RWPE2 (cell line): ENCODE measurements around the gene ABL2.

ENCODE experiments used
- ATAC-seq: fragments of 200-7000 bp; cut with Tn5 transposase; 3 replicates; pipeline ENCODE4 v1.9.1; 2021; ENCODE audit warnings: low read depth
- DNase-seq: peaks from one replicate; pipeline ENCODE4 v3.0.0-alpha.2; 2020; ENCODE audit warnings: low spot score
- H3K27ac ChIP-seq: fragments of 450-650 bp; 2 replicates; pipeline ENCODE4 v1.5.1; 2017; ENCODE audit warnings: mild to moderate bottlenecking; ENCODE audit not compliant: poor library complexity, severe bottlenecking
- H3K27me3 ChIP-seq: fragments of 250-450 bp; sonication (Bioruptor Pico); 2 replicates; pipeline ENCODE4 v1.5.1; 2021; ENCODE audit warnings: mild to moderate bottlenecking, moderate library complexity; ENCODE audit not compliant: insufficient read depth, poor library complexity, severe bottlenecking
- H3K36me3 ChIP-seq: fragments of 250-450 bp; sonication (Bioruptor Pico); 2 replicates; pipeline ENCODE4 v1.5.1; 2020; ENCODE audit warnings: low read depth, mild to moderate bottlenecking, moderate library complexity
- H3K4me1 ChIP-seq: fragments of 250-450 bp; sonication (Bioruptor Pico); 2 replicates; pipeline ENCODE4 v1.5.1; 2021; ENCODE audit warnings: mild to moderate bottlenecking, moderate library complexity; ENCODE audit not compliant: insufficient read depth, poor library complexity, severe bottlenecking
- H3K4me3 ChIP-seq: fragments of 250-450 bp; sonication (Bioruptor Pico); 2 replicates; pipeline ENCODE4 v1.5.1; 2021; ENCODE audit warnings: mild to moderate bottlenecking, moderate library complexity; ENCODE audit not compliant: severe bottlenecking
- H3K9me3 ChIP-seq: fragments of 250-450 bp; sonication (Bioruptor Pico); 2 replicates; pipeline ENCODE4 v1.5.1; 2021; ENCODE audit warnings: mild to moderate bottlenecking, moderate library complexity; ENCODE audit not compliant: severe bottlenecking
- TF ChIP-seq, protein P1 (sequence below): fragments of 450-650 bp; IDR thresholded peaks from one replicate; pipeline ENCODE4 v1.5.1; 2017; ENCODE audit warnings: mild to moderate bottlenecking, moderate library complexity; ENCODE audit not compliant: poor library complexity, severe bottlenecking

Gene ABL2

GRCh38 chr1:179263121-179263520 is 33.6 kb upstream of the ABL2 start:
- ATAC-seq: no peak
- no peak overlapping the region for H3K4me3 ChIP-seq
- no peak overlapping the region for H3K27ac ChIP-seq
- no peaks in the 10 kb centered on the region for H3K27me3 ChIP-seq
- TF ChIP-seq, protein P1, sequence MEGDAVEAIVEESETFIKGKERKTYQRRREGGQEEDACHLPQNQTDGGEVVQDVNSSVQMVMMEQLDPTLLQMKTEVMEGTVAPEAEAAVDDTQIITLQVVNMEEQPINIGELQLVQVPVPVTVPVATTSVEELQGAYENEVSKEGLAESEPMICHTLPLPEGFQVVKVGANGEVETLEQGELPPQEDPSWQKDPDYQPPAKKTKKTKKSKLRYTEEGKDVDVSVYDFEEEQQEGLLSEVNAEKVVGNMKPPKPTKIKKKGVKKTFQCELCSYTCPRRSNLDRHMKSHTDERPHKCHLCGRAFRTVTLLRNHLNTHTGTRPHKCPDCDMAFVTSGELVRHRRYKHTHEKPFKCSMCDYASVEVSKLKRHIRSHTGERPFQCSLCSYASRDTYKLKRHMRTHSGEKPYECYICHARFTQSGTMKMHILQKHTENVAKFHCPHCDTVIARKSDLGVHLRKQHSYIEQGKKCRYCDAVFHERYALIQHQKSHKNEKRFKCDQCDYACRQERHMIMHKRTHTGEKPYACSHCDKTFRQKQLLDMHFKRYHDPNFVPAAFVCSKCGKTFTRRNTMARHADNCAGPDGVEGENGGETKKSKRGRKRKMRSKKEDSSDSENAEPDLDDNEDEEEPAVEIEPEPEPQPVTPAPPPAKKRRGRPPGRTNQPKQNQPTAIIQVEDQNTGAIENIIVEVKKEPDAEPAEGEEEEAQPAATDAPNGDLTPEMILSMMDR: no peak
- H3K9me3 ChIP-seq: no peaks in the 10 kb centered on the region
- no peak for DNase-seq
- no peaks in the 10 kb centered on the region for H3K36me3 ChIP-seq
- no peaks in the 10 kb centered on the region for H3K4me1 ChIP-seq

- H3K4me1 ChIP-seq: no peaks in the 10 kb centered on the region
- ATAC-seq: no peak
- no peak for DNase-seq
- no peaks in the 10 kb centered on the region for H3K27me3 ChIP-seq
- no peaks in the 10 kb centered on the region for H3K9me3 ChIP-seq
- TF ChIP-seq, protein P1: no peak
- H3K27ac ChIP-seq: no peak overlapping the region
- H3K4me3 ChIP-seq: no peak overlapping the region
- no peaks in the 10 kb centered on the region for H3K36me3 ChIP-seq
These were observed 32.7 kb upstream of the ABL2 start for GRCh38 chr1:179262183-179262582.

DNA sequence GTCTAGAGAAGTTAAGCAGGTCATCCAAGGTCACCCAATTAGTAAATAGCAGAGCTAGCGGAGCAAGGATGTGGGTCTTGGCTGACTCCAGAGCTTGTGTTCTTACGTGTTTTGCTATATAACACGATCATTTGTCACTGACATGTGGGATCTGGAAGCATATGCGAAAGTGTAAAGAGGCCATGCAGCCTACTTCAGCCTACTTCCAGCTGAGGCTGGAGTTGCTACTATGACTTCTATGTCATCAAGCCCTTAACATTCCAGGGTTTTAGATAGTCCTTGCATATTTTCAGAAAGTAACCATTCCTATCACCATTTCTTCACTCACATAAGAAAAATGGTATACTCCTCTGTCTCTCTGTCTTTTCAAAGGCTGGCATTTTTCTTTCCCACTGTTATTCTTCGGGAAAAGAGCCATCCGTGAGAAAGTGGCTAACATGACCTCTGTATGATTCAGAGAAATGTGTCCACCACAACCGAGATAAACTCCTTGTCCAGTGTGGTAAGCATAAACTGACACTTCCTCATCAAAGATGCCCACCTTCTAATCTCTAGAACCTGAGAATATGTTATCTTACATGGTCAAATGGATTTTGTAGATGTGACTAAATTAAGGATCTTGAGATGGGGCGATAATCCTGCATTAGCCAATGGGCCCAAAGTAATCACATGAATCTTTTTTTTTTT is 24.0 kb upstream of the ABL2 start:
- TF ChIP-seq, protein P1: no peak
- ATAC-seq (no peak), DNase-seq (no peak)
- Histone ChIP-seq H3K27ac (no peak overlapping the region), H3K9me3 (no peaks in the 10 kb centered on the region), H3K27me3 (no peaks in the 10 kb centered on the region), H3K4me1 (no peaks in the 10 kb centered on the region), H3K4me3 (no peak overlapping the region), H3K36me3 (no peaks in the 10 kb centered on the region)

DNA sequence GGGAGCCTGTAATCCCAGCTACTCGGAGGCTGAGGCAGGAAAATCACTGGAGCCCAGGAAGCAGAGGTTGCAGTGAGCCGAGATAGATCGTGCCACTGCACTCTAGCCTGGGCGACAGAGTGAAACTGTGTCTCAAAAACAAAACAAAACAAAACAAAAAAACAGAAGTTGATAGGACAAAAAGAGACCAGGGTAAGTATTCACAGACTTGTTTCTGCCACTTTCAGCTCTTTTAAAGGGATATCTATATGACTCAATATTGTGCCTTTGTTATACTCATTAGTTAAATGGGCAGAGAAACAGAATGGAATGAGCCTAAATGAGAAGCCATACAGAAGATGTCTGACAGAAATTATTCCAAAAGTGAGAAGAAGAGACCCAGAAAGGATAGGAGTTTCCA is 23.1 kb upstream of the ABL2 start:
- TF ChIP-seq, protein P1: no peak
- DNase-seq (no peak), ATAC-seq (no peak)
- no peak overlapping the region for H3K27ac ChIP-seq
- H3K27me3 ChIP-seq: no peaks in the 10 kb centered on the region
- H3K36me3 ChIP-seq: no peaks in the 10 kb centered on the region
- no peak overlapping the region for H3K4me3 ChIP-seq
- H3K4me1 ChIP-seq: no peaks in the 10 kb centered on the region
- no peaks in the 10 kb centered on the region for H3K9me3 ChIP-seq

DNA sequence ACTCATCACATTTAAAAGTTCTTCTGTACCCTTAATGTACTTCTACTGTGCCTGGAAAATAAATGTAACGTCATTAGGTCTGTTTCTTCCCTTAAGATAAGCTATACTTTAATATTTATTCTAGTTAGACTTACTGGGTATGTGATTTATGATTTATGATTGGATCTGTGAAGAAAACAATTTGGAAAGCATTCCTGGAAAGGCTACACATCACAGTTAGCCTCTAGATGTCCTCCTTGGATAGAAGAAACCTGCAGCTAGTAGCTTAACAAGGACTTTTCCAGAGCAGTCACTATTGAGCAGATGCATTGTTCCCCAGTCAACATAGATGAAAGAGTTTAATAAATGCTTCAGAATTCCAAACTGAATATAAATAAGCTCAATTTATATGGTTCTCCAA is 22.2 kb upstream of the ABL2 start:
- DNase-seq: no peak

More for the DNA sequence above, 22.2 kb upstream of the ABL2 start:
- Histone ChIP-seq H3K4me3 (no peak overlapping the region), H3K36me3 (no peaks in the 10 kb centered on the region), H3K4me1 (no peaks in the 10 kb centered on the region), H3K27me3 (no peaks in the 10 kb centered on the region), H3K27ac (no peak overlapping the region), H3K9me3 (no peaks in the 10 kb centered on the region)
- TF ChIP-seq, protein P1: peak; percentile 63
- ATAC-seq: peak; percentile 52; the same call in 1 of the 3 replicates
